ENCODE results near the gene CALU. TPM values are rescaled to one million over a fixed set of nuclear protein-coding genes. Genes with fewer than 3 reads are reported as not detected.

CALU gene
- total RNA-seq, 1 experiment from 2014 or later = 147 TPM

GRCh38 chr7:128724743-128725142, 14.4 kb upstream of the CALU start:
- Mint-ChIP-seq H3K36me3 (ENCODE audit: insufficient read depth, unreplicated experiment) (no peaks in the 10 kb centered on the region), H3K4me3 (ENCODE audit: unreplicated experiment) (no peak overlapping the region), H3K27me3 (ENCODE audit: insufficient read depth, unreplicated experiment) (peaks cover 12% of the 10 kb centered on the region), H3K4me1 (ENCODE audit: insufficient read depth, unreplicated experiment) (peaks cover 10% of the 10 kb centered on the region), H3K27ac (ENCODE audit: low read depth, unreplicated experiment) (no peak overlapping the region), H3K9me3 (ENCODE audit: unreplicated experiment) (no peaks in the 10 kb centered on the region)
- ChIA-PET POLR2A (interaction anchor here (1.2 kb wide), 1 partner anchor 14 kb away, joined by 5 read pairs; no protein-coding TSS in a partner anchor), CTCF (interaction anchor here (0.5 to 1.1 kb wide), 3 partner anchors 109 to 159 kb away, joined by 3 read pairs; no protein-coding TSS in a partner anchor)
- intact Hi-C loops (cut with micrococcal nuclease) = no loop called here
- DNase-seq (ENCODE audit: unreplicated experiment) = no peak
- TF ChIP-seq CTCF (IDR thresholded peaks at IDR 0.05; ENCODE audit: unreplicated experiment) = no peak
- BruUV-seq (replicated peaks) = no TSS peak

DNA sequence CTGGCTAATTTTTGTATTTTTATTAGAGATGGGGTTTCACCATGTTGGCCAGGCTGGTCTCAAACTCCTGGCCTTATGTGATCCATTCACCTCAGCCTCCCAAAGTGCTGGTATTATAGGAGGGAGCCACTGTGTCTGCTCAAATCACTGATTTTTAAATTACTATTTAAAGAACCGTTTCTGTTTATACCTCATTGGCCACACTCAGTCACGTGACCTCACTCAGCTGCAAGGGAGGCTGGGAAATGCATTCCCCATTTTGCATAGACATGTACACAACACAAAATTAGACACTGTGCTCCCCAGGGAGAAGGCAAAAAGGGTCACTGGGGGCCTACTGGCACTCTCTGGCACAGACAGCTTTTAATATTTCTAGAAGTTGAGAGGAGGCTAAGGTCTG, 13.6 kb upstream of the CALU start:
- H3K9me3 Mint-ChIP-seq (ENCODE audit: unreplicated experiment) = no peaks in the 10 kb centered on the region

DNA sequence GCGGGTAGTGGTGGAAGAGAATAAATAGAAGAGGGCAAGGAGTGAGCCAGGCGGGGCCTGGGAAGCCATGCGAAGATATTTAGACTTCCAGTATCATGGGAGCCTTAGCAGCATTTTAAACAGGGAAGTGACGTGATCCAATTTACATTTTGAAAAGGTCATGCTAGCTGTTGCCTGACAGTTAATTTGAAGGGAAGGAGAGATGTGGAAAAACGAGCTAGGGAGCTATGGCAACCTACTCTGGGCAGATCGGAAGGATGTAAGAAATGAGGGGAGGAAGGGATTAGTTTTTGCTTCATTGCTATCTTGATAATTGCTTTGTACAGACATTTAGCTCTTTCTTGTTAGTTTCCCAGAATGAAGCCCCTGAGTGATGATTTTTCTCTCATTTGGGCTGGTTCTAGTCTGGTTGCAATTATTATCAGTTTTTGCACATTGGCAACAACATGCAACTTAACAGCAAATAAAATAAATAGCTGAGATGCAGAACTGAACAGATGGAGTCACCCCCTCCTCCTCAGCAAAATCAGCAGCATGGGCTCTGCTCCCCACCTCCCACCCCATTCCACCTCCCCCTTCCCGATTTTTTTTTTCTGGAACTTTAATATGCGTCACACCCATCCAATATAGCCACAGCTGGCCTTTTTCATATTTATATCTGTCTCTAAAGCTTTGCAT, 13.0 kb upstream of the CALU start:
- H3K4me3 Mint-ChIP-seq (ENCODE audit: unreplicated experiment) = no peak overlapping the region
- no peaks in the 10 kb centered on the region for H3K36me3 Mint-ChIP-seq (ENCODE audit: insufficient read depth, unreplicated experiment)
- intact Hi-C loops (cut with micrococcal nuclease) = no loop called here
- ChIA-PET CTCF (interaction anchor here (0.6 to 1.5 kb wide), 7 partner anchors 12 to 177 kb away, joined by 3 to 5 read pairs (median 3); no protein-coding TSS in a partner anchor), POLR2A (interaction anchor here (0.9 to 1.8 kb wide), 3 partner anchors 13 to 16 kb away, joined by 3 to 10 read pairs (median 4); partner anchors contain the start of gene CALU)
- no peak overlapping the region for H3K27ac Mint-ChIP-seq (ENCODE audit: low read depth, unreplicated experiment)
- no peak for DNase-seq (ENCODE audit: unreplicated experiment)
- peaks cover 12% of the 10 kb centered on the region for H3K27me3 Mint-ChIP-seq (ENCODE audit: insufficient read depth, unreplicated experiment)
- H3K4me1 Mint-ChIP-seq (ENCODE audit: insufficient read depth, unreplicated experiment) = peaks cover 10% of the 10 kb centered on the region
- no TSS peak for BruUV-seq (replicated peaks)
- no peaks in the 10 kb centered on the region for H3K9me3 Mint-ChIP-seq (ENCODE audit: unreplicated experiment)
- no peak for TF ChIP-seq CTCF (IDR thresholded peaks at IDR 0.05; ENCODE audit: unreplicated experiment)

More for the DNA sequence above, 13.6 kb upstream of the CALU start:
- peaks cover 12% of the 10 kb centered on the region for H3K27me3 Mint-ChIP-seq (ENCODE audit: insufficient read depth, unreplicated experiment)
- no peak for TF ChIP-seq CTCF (IDR thresholded peaks at IDR 0.05; ENCODE audit: unreplicated experiment)
- intact Hi-C loops (cut with micrococcal nuclease) = no loop called here
- POLR2A ChIA-PET = interaction anchor here (1.5 kb wide), 1 partner anchor 15 kb away, joined by 3 read pairs; no protein-coding TSS in a partner anchor
- DNase-seq (ENCODE audit: unreplicated experiment) = no peak
- BruUV-seq (replicated peaks) = no TSS peak
- CTCF ChIA-PET = interaction anchor here (0.6 to 1.3 kb wide), 6 partner anchors 12 to 117 kb away, joined by 3 to 4 read pairs (median 3); no protein-coding TSS in a partner anchor
- no peak overlapping the region for H3K27ac Mint-ChIP-seq (ENCODE audit: low read depth, unreplicated experiment)
- no peak overlapping the region for H3K4me3 Mint-ChIP-seq (ENCODE audit: unreplicated experiment)
- no peaks in the 10 kb centered on the region for H3K36me3 Mint-ChIP-seq (ENCODE audit: insufficient read depth, unreplicated experiment)
- peaks cover 10% of the 10 kb centered on the region for H3K4me1 Mint-ChIP-seq (ENCODE audit: insufficient read depth, unreplicated experiment)

GRCh38 chr7:128726737-128727072, 12.5 kb upstream of the CALU start:
- no peak for DNase-seq (ENCODE audit: unreplicated experiment)
- Mint-ChIP-seq H3K4me1 (ENCODE audit: insufficient read depth, unreplicated experiment) (peaks cover 10% of the 10 kb centered on the region), H3K27me3 (ENCODE audit: insufficient read depth, unreplicated experiment) (peaks cover 12% of the 10 kb centered on the region), H3K4me3 (ENCODE audit: unreplicated experiment) (no peak overlapping the region), H3K9me3 (ENCODE audit: unreplicated experiment) (no peaks in the 10 kb centered on the region), H3K27ac (ENCODE audit: low read depth, unreplicated experiment) (no peak overlapping the region), H3K36me3 (ENCODE audit: insufficient read depth, unreplicated experiment) (no peaks in the 10 kb centered on the region)
- CTCF ChIA-PET = interaction anchor here (0.5 to 1.5 kb wide), 7 partner anchors 11 to 177 kb away, joined by 3 to 5 read pairs (median 3); no protein-coding TSS in a partner anchor
- BruUV-seq (replicated peaks) = no TSS peak
- no peak for TF ChIP-seq CTCF (IDR thresholded peaks at IDR 0.05; ENCODE audit: unreplicated experiment)
- POLR2A ChIA-PET = interaction anchor here (0.9 to 1.8 kb wide), 3 partner anchors 12 to 16 kb away, joined by 3 to 10 read pairs (median 4); partner anchors contain the start of gene CALU
- intact Hi-C loops (cut with micrococcal nuclease) = no loop called here

Data from MCF 10A (cell line).